Prostate gland (tissue), 2 donors: ENCODE measurements around the gene BECN2.

Experiments
- POLR2A ChIP-seq: fragments of 450-650 bp; IDR thresholded peaks from one replicate; pipeline ENCODE4 v1.6.1; 2016; ENCODE audit warnings: antibody characterized with exemption, mild to moderate bottlenecking
- POLR2AphosphoS5 ChIP-seq: sonication (generic); formaldehyde crosslinking; IDR thresholded peaks from one replicate; pipeline ENCODE4 v1.6.1; 2017; ENCODE audit warnings: antibody characterized with exemption
- TF ChIP-seq, protein P1 (sequence below), 4 experiments: fragments of 200-600 bp in 2 of 4; fragments of 450-650 bp in 2 of 4; sonication (generic) in 2 of 4; IDR thresholded peaks; 1 replicate in 3 of 4; 2 replicates in 1 of 4; pipeline ENCODE4 v1.5.1; 2016 to 2019; ENCODE audit warnings: antibody characterized with exemption in 4 of 4, mild to moderate bottlenecking in 2 of 4, moderate library complexity in 2 of 4

DNA sequence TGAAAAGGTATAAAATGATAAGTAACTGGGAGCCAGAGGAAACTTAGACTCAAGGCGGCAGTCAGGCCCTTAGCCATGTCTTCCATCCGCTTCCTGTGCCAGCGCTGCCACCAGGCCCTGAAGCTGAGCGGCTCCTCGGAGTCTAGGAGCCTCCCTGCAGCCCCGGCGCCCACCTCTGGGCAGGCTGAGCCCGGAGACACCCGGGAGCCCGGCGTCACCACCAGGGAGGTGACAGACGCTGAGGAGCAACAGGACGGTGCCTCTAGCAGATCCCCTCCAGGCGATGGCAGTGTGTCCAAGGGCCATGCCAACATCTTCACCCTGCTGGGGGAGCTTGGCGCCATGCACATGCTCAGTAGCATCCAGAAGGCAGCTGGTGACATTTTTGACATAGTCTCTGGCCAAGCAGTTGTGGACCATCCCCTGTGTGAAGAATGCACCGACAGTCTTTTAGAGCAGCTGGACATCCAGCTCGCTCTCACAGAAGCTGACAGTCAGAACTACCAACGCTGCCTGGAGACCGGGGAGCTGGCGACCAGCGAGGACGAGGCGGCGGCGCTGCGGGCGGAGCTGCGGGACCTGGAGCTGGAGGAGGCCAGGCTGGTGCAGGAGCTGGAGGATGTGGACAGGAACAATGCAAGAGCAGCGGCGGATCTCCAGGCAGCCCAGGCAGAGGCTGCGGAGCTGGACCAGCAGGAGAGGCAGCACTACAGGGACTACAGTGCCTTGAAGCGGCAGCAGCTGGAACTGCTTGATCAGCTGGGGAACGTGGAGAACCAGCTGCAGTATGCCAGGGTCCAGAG is at the start of gene BECN2:
- TF ChIP-seq, protein P1, sequence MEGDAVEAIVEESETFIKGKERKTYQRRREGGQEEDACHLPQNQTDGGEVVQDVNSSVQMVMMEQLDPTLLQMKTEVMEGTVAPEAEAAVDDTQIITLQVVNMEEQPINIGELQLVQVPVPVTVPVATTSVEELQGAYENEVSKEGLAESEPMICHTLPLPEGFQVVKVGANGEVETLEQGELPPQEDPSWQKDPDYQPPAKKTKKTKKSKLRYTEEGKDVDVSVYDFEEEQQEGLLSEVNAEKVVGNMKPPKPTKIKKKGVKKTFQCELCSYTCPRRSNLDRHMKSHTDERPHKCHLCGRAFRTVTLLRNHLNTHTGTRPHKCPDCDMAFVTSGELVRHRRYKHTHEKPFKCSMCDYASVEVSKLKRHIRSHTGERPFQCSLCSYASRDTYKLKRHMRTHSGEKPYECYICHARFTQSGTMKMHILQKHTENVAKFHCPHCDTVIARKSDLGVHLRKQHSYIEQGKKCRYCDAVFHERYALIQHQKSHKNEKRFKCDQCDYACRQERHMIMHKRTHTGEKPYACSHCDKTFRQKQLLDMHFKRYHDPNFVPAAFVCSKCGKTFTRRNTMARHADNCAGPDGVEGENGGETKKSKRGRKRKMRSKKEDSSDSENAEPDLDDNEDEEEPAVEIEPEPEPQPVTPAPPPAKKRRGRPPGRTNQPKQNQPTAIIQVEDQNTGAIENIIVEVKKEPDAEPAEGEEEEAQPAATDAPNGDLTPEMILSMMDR (IDR thresholded peaks at IDR 0.05): no peak
- no peak for TF ChIP-seq POLR2AphosphoS5
- TF ChIP-seq POLR2A: no peak
